HG03565 (cell line): Measurements from ENCODE around the gene NET1.

Experiments
- ATAC-seq: cut with Tn5 transposase; IDR thresholded peaks from one replicate; pipeline ENCODE4 v1.9.1; 2021; ENCODE audit warnings: mild to moderate bottlenecking, moderate library complexity; ENCODE audit not compliant: unreplicated experiment

Gene NET1

DNA sequence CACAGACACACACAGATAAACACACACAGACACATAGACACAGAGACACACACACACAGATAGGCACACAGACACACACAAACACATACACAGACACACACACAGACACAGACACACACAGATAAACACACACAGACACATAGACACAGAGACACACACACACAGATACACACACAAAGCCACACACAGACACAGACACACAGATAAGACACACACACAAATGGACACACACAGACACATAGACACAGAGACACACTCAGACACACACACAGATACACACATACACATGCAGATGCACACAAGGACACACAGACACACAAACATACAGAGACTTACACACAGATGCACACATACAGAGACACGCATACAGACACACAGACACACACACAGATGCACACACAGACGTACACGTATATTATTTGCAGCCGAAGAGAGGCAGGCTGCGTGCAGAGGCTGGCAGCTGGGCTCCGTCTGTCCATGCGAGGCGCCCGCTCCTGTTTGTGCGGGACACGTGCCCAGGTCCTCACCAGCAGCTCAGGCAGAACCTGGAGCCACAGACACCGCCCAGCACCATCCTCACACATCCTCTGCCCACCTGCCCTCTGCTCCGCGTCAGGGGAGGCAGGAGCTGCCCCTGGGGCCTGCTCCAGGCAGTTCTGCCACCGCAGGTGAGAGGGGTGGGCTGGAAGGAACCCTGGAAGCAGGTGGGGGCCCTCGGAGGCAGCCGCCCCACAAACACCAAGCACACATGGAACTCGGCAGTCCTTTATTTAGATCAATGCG lies 85.8 kb downstream of the NET1 start:
- ATAC-seq: no peak

GRCh38 chr10:5498791-5499492 lies 86.6 kb downstream of the NET1 start:
- no peak for ATAC-seq

DNA sequence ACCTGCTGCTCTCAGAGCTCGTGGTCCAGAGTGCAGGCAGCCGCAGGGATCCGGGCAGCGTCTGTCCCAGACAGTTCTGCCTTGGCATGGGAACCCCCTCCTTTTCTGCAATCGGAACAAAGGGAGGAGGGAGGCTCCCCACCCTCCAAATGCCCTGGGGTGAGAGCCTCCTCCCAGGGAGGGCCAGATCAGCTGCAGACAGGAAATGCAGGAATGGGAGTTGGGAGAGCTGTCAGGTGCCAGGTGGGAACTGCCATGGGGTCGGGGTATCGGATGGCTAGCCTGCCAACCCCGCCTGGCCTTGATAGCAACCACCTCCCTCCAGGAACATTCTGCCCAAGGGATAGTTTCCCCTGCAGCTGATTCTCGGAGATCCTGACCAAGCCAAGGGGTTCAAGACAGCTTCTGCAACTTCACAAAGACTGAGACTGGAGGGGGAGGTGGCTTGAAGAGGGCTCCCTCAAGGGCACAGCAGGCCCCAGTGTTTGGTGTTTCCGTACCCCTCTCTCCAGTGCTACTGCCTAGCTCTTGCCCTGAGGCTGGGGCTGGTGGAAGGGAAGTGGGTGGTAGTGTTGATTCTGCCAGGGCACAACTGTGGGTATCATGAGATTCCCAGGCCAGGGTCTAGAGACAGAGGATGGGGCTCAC lies 87.3 kb downstream of the NET1 start, which contains the start of gene CALML5:
Gene CALML5, minus strand, starts transcription at position 78 of the 648 bp plus-strand sequence. CDS start 132 bp downstream, outside the sequence.
- no peak for ATAC-seq

DNA sequence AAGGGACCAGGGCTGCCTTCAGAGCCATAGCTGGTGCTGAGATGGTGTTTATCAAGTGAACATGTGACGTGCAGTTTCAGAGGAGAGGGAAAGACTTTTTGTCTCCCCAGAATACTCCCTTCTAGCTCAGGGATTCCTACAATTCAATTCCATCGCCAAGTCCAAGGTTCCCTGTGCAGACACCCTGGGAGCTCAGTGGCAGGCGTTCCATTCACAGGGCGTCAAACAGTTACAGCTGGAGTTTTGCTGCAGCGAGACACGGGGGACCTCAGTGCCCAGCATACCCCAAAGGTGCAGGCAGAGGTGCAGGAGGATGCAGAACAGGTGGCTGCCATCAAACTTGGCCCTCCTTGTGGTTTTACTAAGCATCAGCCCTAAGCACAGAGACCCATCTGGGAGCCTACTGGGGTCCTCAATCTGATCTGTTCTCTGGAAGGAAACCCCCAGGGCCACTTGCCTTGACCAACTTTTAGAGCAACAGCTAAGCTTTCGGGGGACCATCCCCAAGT lies 87.9 kb downstream of the NET1 start:
- ATAC-seq: no peak

GRCh38 chr10:5500910-5501309 lies 88.6 kb downstream of the NET1 start:
- ATAC-seq: no peak

- no peak for ATAC-seq
Measured at GRCh38 chr10:5502061-5502521, 89.7 kb downstream of the NET1 start.

GRCh38 chr10:5502571-5503476 lies 90.5 kb downstream of the NET1 start:
- ATAC-seq: no peak

GRCh38 chr10:5503477-5503835 lies 91.1 kb downstream of the NET1 start:
- no peak for ATAC-seq

GRCh38 chr10:5504146-5505072 lies 92.1 kb downstream of the NET1 start:
- no peak for ATAC-seq

- no peak for ATAC-seq
Measured at GRCh38 chr10:5506246-5506645, 93.9 kb downstream of the NET1 start.

GRCh38 chr10:5506751-5507648 lies 94.6 kb downstream of the NET1 start:
- no peak for ATAC-seq

DNA sequence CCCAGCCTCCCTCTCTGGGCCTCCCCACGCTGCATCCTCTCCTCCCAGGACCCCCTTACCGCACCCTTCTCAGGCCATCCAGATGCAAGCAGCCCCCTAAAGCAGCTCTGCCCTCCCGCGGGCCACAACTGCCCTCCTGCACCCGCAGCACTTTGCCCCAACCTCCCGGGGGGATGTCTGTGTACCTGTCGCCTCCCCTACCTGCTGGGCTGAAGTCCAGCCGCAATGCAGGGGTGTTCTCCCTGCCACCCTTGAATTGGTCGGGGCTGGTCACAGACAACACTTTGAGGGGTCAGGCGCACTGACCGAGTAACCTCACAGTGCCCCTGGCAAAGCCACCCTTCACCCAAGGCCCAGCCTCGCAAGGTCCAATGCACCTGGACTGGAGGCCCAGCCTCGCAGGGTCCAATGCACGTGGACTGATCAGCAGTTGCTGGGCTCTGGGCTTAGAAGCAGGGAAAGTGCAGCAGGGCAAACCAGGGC lies 95.3 kb downstream of the NET1 start:
- no peak for ATAC-seq

DNA sequence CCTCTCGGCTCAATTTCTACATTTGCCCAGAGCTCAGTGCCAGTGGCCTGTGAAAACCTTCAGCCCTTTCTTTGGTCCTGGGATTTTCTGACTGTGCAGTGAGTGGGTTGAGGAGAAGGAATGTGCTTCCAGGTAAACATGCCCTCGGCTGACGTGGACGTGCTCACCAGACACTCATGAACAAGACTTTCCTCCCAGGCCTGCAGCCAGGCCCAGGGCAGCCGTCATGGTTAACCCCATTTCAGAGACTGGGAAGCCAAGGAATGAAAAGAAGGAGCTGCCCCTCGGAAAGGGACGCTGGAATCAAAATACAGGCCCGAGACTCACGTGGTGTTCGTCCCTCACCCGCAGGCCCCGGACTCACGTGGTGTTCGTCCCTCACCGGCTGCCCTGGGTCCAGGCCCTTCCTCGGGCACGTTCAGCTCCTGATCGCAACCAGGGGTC lies 95.8 kb downstream of the NET1 start:
- no peak for ATAC-seq
